Peyer's patch (tissue), 4 donors: ENCODE measurements around the gene SORCS3.

Source experiments
- POLR2A ChIP-seq, 2 donors: fragments of 450-650 bp; IDR thresholded peaks; one replicate each; pipeline ENCODE4 v1.5.1; 2017; ENCODE audit warnings: antibody characterized with exemption in 2 of 2, mild to moderate bottlenecking in 2 of 2, moderate library complexity in 2 of 2
- TF ChIP-seq, protein P1 (sequence below), 6 experiments: fragments of 450-650 bp in 4 of 6; fragments of 200-600 bp in 2 of 6; sonication (generic) in 1 of 6; IDR thresholded peaks; one replicate each; pipeline ENCODE4 v1.5.1; 2017 to 2019; ENCODE audit warnings: antibody characterized with exemption in 6 of 6, mild to moderate bottlenecking in 3 of 6, moderate library complexity in 1 of 6

DNA sequence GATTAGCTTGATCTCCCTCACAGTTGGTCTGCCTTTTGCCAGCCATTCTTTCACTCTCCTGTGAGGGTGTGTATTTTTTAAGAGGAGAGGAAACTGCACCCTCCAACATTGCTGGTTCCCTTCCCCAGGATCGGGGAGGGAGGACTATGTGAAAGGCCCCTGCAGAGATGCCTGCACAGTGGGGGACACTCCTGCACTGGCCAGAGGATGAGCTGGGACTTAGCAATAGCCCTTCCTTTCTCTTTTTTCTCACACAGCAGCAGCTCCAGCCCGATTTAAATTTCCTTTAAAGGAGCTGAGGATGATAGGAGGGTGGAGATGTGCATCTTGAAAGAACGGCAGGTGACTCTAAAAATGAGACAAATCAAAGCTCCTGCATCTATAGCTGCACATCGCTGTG lies 18.7 kb downstream of the SORCS3 start:
- TF ChIP-seq, protein P1, sequence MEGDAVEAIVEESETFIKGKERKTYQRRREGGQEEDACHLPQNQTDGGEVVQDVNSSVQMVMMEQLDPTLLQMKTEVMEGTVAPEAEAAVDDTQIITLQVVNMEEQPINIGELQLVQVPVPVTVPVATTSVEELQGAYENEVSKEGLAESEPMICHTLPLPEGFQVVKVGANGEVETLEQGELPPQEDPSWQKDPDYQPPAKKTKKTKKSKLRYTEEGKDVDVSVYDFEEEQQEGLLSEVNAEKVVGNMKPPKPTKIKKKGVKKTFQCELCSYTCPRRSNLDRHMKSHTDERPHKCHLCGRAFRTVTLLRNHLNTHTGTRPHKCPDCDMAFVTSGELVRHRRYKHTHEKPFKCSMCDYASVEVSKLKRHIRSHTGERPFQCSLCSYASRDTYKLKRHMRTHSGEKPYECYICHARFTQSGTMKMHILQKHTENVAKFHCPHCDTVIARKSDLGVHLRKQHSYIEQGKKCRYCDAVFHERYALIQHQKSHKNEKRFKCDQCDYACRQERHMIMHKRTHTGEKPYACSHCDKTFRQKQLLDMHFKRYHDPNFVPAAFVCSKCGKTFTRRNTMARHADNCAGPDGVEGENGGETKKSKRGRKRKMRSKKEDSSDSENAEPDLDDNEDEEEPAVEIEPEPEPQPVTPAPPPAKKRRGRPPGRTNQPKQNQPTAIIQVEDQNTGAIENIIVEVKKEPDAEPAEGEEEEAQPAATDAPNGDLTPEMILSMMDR (IDR thresholded peaks at IDR 0.05): no peak
- no peak for TF ChIP-seq POLR2A (IDR thresholded peaks at IDR 0.05)
